C4-2B (cell line): ENCODE results near the gene KCTD7.
"Not testable (repeated sequence)": the region's sequence is repeated elsewhere in the genome, so short reads cannot be mapped to it uniquely, and the experiment has no call there.

Experiments used
- CTCF ChIP-seq: fragments of 450-650 bp; conservative IDR thresholded peaks from 2 replicates; pipeline ENCODE4 v1.5.1; 2017; ENCODE audit warnings: mild to moderate bottlenecking
- ZFX ChIP-seq: fragments of 450-650 bp; IDR thresholded peaks from 2 replicates; pipeline ENCODE4 v1.6.1; 2017

GRCh38 chr7:66651026-66651425 is 22.3 kb downstream of the KCTD7 start:
- not testable (repeated sequence) for TF ChIP-seq CTCF, ZFX
